ENCODE data around the gene ACSM3.

DNA sequence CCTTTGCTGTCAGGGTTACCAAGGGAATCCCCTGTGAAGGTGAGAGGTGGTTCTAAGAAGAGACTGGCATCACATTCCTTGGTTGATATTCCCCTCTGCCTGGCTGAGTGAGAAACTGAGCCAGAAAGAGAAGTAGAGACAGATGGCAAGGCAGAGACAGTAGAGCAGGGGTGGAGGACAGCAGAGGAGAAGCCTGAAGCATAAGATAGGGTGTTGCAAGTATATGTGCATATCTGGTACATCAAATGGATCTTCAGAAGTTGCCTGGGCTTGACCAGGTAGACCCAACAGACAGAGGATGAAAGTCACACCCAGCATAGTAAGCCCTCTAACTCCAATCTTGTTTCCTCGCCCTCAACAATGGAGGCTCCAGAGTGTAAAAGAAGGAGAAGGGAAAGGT is 14.3 kb upstream of the ACSM3 start:
- TF ChIP-seq EZH2 (IDR thresholded peaks at IDR 0.05; ENCODE audit: insufficient read depth, poor library complexity, severe bottlenecking) (no peak), EZH2phosphoT487 (IDR thresholded peaks at IDR 0.05; ENCODE audit: insufficient read depth, low read depth) (no peak)
